Measurements from ENCODE around the gene RELB. TPM values are rescaled to one million over a fixed set of nuclear protein-coding genes. Genes with fewer than 3 reads are reported as not detected.

RELB gene
- total RNA-seq, 4 donors from 2014 or later = 8.4 to 21.5 (median 12.9) TPM

GRCh38 chr19:45032421-45032820 lies 31.2 kb downstream of the RELB start:
- H3K9me3 ChIP-seq = no peaks in the 10 kb centered on the region
- TF ChIP-seq, protein P1, sequence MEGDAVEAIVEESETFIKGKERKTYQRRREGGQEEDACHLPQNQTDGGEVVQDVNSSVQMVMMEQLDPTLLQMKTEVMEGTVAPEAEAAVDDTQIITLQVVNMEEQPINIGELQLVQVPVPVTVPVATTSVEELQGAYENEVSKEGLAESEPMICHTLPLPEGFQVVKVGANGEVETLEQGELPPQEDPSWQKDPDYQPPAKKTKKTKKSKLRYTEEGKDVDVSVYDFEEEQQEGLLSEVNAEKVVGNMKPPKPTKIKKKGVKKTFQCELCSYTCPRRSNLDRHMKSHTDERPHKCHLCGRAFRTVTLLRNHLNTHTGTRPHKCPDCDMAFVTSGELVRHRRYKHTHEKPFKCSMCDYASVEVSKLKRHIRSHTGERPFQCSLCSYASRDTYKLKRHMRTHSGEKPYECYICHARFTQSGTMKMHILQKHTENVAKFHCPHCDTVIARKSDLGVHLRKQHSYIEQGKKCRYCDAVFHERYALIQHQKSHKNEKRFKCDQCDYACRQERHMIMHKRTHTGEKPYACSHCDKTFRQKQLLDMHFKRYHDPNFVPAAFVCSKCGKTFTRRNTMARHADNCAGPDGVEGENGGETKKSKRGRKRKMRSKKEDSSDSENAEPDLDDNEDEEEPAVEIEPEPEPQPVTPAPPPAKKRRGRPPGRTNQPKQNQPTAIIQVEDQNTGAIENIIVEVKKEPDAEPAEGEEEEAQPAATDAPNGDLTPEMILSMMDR (IDR thresholded peaks at IDR 0.05 in 4 of 5, conservative IDR thresholded peaks at IDR 0.05 in 1 of 5) = no peak
- no peak for TF ChIP-seq POLR2A (IDR thresholded peaks at IDR 0.05)
- in situ Hi-C loops (cut with MboI; ENCODE audit: low sequenced_read_pairs in 4 of 4) = no loop called here
- ATAC-seq (no peak), DNase-seq (no peak)
- no peak overlapping the region for H3K27ac ChIP-seq
- no peaks in the 10 kb centered on the region for H3K27me3 ChIP-seq
- no peak overlapping the region for H3K4me3 ChIP-seq
- no peaks in the 10 kb centered on the region for H3K4me1 ChIP-seq
- intact Hi-C loops (cut with DNase I; ENCODE audit: low total_unique reads) = no loop called here
- H3K36me3 ChIP-seq = peaks cover 0 to 76% of the 10 kb centered on the region in 2 donors

DNA sequence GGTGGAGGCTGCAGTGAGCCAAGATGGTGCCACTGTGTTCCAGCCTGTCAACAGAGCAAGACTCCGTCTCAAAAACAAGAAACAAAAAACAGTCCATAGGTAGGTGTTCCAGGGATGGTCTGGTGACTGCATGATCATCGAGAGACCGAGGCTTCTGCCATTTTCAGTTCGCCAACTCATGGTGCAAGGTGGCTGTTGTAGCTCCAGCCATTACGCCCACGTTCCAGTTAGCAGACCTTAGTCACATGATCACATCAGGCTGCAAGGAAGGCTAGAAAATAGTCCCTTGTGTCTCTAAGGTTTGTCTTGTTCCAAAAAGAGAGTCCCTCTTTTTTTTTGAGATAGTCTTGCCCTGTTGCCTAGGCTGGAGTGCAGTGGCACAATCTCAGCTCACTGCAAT lies 34.5 kb downstream of the RELB start:
- TF ChIP-seq POLR2A (IDR thresholded peaks at IDR 0.05) = no peak
- TF ChIP-seq, protein P1 (IDR thresholded peaks at IDR 0.05 in 4 of 5, conservative IDR thresholded peaks at IDR 0.05 in 1 of 5) = no peak
- Histone ChIP-seq H3K4me1 (peaks cover 19% of the 10 kb centered on the region in 2 donors), H3K4me3 (no peak overlapping the region), H3K36me3 (peaks cover 0 to 48% of the 10 kb centered on the region in 2 donors), H3K27ac (no peak overlapping the region), H3K27me3 (no peaks in the 10 kb centered on the region), H3K9me3 (no peaks in the 10 kb centered on the region)
- in situ Hi-C loops (cut with MboI; ENCODE audit: low sequenced_read_pairs in 4 of 4) (no loop called here), intact Hi-C loops (cut with DNase I; ENCODE audit: low total_unique reads) (no loop called here)
- DNase-seq (no peak), ATAC-seq (no peak)

DNA sequence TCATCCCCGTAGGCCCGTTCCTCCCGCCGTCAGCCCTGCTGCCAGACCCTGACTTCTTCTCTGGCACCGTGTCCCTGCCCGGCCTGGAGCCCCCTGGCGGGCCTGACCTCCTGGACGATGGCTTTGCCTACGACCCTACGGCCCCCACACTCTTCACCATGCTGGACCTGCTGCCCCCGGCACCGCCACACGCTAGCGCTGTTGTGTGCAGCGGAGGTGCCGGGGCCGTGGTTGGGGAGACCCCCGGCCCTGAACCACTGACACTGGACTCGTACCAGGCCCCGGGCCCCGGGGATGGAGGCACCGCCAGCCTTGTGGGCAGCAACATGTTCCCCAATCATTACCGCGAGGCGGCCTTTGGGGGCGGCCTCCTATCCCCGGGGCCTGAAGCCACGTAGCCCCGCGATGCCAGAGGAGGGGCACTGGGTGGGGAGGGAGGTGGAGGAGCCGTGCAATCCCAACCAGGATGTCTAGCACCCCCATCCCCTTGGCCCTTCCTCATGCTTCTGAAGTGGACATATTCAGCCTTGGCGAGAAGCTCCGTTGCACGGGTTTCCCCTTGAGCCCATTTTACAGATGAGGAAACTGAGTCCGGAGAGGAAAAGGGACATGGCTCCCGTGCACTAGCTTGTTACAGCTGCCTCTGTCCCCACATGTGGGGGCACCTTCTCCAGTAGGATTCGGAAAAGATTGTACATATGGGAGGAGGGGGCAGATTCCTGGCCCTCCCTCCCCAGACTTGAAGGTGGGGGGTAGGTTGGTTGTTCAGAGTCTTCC lies 36.3 kb downstream of the RELB start:
- Histone ChIP-seq H3K4me1 (peaks cover 25 to 33% of the 10 kb centered on the region in 2 donors), H3K27me3 (no peaks in the 10 kb centered on the region), H3K27ac (no peak overlapping the region), H3K4me3 (no peak overlapping the region), H3K9me3 (no peaks in the 10 kb centered on the region), H3K36me3 (peaks cover 0 to 55% of the 10 kb centered on the region in 2 donors)
- ATAC-seq (no peak), DNase-seq (no peak)
- no peak for TF ChIP-seq POLR2A (IDR thresholded peaks at IDR 0.05)
- TF ChIP-seq, protein P1 (IDR thresholded peaks at IDR 0.05 in 4 of 5, conservative IDR thresholded peaks at IDR 0.05 in 1 of 5) = no peak
- in situ Hi-C loops (cut with MboI; ENCODE audit: low sequenced_read_pairs in 4 of 4) (no loop called here), intact Hi-C loops (cut with DNase I; ENCODE audit: low total_unique reads) (loop anchor here (2.0 kb wide), 3 partner anchors 37 to 83 kb away; partner anchors contain the start of genes CLPTM1, GEMIN7 and RELB)

GRCh38 chr19:45038931-45039893 lies 37.9 kb downstream of the RELB start, which contains the start of gene CLASRP:
CLASRP (plus strand) TSS chr19:45039045; CDS start chr19:45040213, 1,168 bp downstream.
- Histone ChIP-seq H3K4me3 (peak within 1 kb of the TSS; percentile 87 to 97 (median 94)), H3K27ac (peak within 1 kb of the TSS; percentile 90 to 98 (median 94)), H3K27me3 (no peaks in the 10 kb centered on the region), H3K4me1 (peaks cover 25 to 33% of the 10 kb centered on the region in 2 donors), H3K9me3 (no peaks in the 10 kb centered on the region), H3K36me3 (peaks cover 0 to 56% of the 10 kb centered on the region in 2 donors)
- DNase-seq (peak; percentile 80 to 86), ATAC-seq (peak; percentile 97 to 98)
- in situ Hi-C loops (cut with MboI; ENCODE audit: low sequenced_read_pairs in 4 of 4) = no loop called here
- TF ChIP-seq POLR2A (IDR thresholded peaks at IDR 0.05) = peak; percentile 94 to 98
- TF ChIP-seq, protein P1 (IDR thresholded peaks at IDR 0.05 in 4 of 5, conservative IDR thresholded peaks at IDR 0.05 in 1 of 5) = no peak
- intact Hi-C loops (cut with DNase I; ENCODE audit: low total_unique reads) = loop anchor here (2.0 kb wide), 3 partner anchors 38 to 84 kb away; partner anchors contain the start of genes CLPTM1, GEMIN7 and RELB

Data from gastrocnemius medialis (tissue), 4 donors.